Stimulated activated CD4-positive, alpha-beta T cell treated with anti-CD3 and anti-CD28 coated beads, TNF-alpha, amount 100 ng/mL, for 1 hour (primary cell): ENCODE measurements around the gene ALK.
"Not testable (repeated sequence)": the region's sequence is repeated elsewhere in the genome, so short reads cannot be mapped to it uniquely, and the experiment has no call there.

ENCODE experiments used
- DNase-seq, 3 donors: peaks; one replicate each; pipeline ENCODE4 v3.0.0-alpha.2; 2020; ENCODE audit warnings: low read depth in 3 of 3, low spot score in 1 of 3

Gene ALK

GRCh38 chr2:29844713-29845326 is 76.6 kb downstream of the ALK start:
- no peak for DNase-seq

- DNase-seq = no peak
These were observed 79.9 kb downstream of the ALK start for GRCh38 chr2:29841386-29842004.

- no peak for DNase-seq
These were observed 82.1 kb downstream of the ALK start for GRCh38 chr2:29839306-29839705.

- no peak for DNase-seq
These were observed 83.5 kb downstream of the ALK start for GRCh38 chr2:29837925-29838324.

GRCh38 chr2:29834624-29835023 is 86.8 kb downstream of the ALK start:
- DNase-seq = no peak

- DNase-seq = no peak
These were observed 87.3 kb downstream of the ALK start for GRCh38 chr2:29834036-29834540.

- no peak for DNase-seq
These were observed 89.8 kb downstream of the ALK start for GRCh38 chr2:29831560-29831959.

GRCh38 chr2:29829841-29830240 is 91.5 kb downstream of the ALK start:
- no peak for DNase-seq

- not testable (repeated sequence) for DNase-seq
These were observed 97.2 kb downstream of the ALK start for GRCh38 chr2:29824145-29824544.

- no peak for DNase-seq
These were observed 99.8 kb downstream of the ALK start for GRCh38 chr2:29821591-29821990.

- DNase-seq = no peak
These were observed 101.8 kb downstream of the ALK start for GRCh38 chr2:29819570-29819969.

GRCh38 chr2:29817801-29818680 is 103.3 kb downstream of the ALK start:
- DNase-seq = no peak

GRCh38 chr2:29817299-29817698 is 104.1 kb downstream of the ALK start:
- no peak for DNase-seq

GRCh38 chr2:29816651-29817050 is 104.7 kb downstream of the ALK start:
- DNase-seq = no peak

- no peak for DNase-seq
These were observed 110.0 kb downstream of the ALK start for GRCh38 chr2:29811378-29811777.

GRCh38 chr2:29810956-29811355 is 110.4 kb downstream of the ALK start:
- DNase-seq = no peak

GRCh38 chr2:29808321-29808720 is 113.1 kb downstream of the ALK start:
- no peak for DNase-seq

GRCh38 chr2:29807082-29807481 is 114.3 kb downstream of the ALK start:
- no peak for DNase-seq

GRCh38 chr2:29806461-29806860 is 114.9 kb downstream of the ALK start:
- no peak for DNase-seq

GRCh38 chr2:29804671-29805070 is 116.7 kb downstream of the ALK start:
- DNase-seq = no peak

- DNase-seq = no peak
These were observed 117.8 kb downstream of the ALK start for GRCh38 chr2:29803537-29803936.

GRCh38 chr2:29802986-29803385 is 118.4 kb downstream of the ALK start:
- DNase-seq = no peak
